GM21526 (cell line): ENCODE data around the gene ASS1.

Source experiments
- ATAC-seq: cut with Tn5 transposase; IDR thresholded peaks from one replicate; pipeline ENCODE4 v1.9.1; 2021; ENCODE audit warnings: moderate library complexity; ENCODE audit not compliant: unreplicated experiment, low FRiP score

Gene ASS1

GRCh38 chr9:130451509-130452388, 7.0 kb downstream of the ASS1 start:
- ATAC-seq = no peak

GRCh38 chr9:130452835-130453234, 8.1 kb downstream of the ASS1 start:
- no peak for ATAC-seq

- no peak for ATAC-seq
These were observed 8.7 kb downstream of the ASS1 start for GRCh38 chr9:130453487-130453886.

- ATAC-seq = no peak
These were observed 9.5 kb downstream of the ASS1 start for GRCh38 chr9:130454096-130454811.

GRCh38 chr9:130454812-130455325, 10.1 kb downstream of the ASS1 start:
- ATAC-seq = no peak

- ATAC-seq = no peak
These were observed 13.5 kb downstream of the ASS1 start for GRCh38 chr9:130458027-130458803.

- ATAC-seq = no peak
These were observed 14.0 kb downstream of the ASS1 start for GRCh38 chr9:130458804-130459067.

GRCh38 chr9:130459151-130459550, 14.4 kb downstream of the ASS1 start:
- ATAC-seq = no peak

GRCh38 chr9:130459941-130460669, 15.3 kb downstream of the ASS1 start:
- ATAC-seq = no peak

- no peak for ATAC-seq
These were observed 16.5 kb downstream of the ASS1 start for GRCh38 chr9:130461218-130461630.

- ATAC-seq = no peak
These were observed 17.0 kb downstream of the ASS1 start for GRCh38 chr9:130461731-130462130.

- ATAC-seq = no peak
These were observed 18.2 kb downstream of the ASS1 start for GRCh38 chr9:130462685-130463540.

GRCh38 chr9:130463763-130464745, 19.3 kb downstream of the ASS1 start:
- no peak for ATAC-seq

- no peak for ATAC-seq
These were observed 20.8 kb downstream of the ASS1 start for GRCh38 chr9:130465383-130466096.

GRCh38 chr9:130466537-130467217, 21.9 kb downstream of the ASS1 start:
- no peak for ATAC-seq

GRCh38 chr9:130467316-130467715, 22.6 kb downstream of the ASS1 start:
- ATAC-seq = no peak

- no peak for ATAC-seq
These were observed 23.8 kb downstream of the ASS1 start for GRCh38 chr9:130468566-130468965.
